GM18873 (cell line): Measurements from ENCODE around the gene PDE6G.

Source experiments
- ATAC-seq: cut with Tn5 transposase; IDR thresholded peaks from one replicate; pipeline ENCODE4 v1.9.1; 2021; ENCODE audit warnings: mild to moderate bottlenecking, moderate library complexity, moderate number of reproducible peaks; ENCODE audit not compliant: unreplicated experiment, low FRiP score

The PDE6G gene

DNA sequence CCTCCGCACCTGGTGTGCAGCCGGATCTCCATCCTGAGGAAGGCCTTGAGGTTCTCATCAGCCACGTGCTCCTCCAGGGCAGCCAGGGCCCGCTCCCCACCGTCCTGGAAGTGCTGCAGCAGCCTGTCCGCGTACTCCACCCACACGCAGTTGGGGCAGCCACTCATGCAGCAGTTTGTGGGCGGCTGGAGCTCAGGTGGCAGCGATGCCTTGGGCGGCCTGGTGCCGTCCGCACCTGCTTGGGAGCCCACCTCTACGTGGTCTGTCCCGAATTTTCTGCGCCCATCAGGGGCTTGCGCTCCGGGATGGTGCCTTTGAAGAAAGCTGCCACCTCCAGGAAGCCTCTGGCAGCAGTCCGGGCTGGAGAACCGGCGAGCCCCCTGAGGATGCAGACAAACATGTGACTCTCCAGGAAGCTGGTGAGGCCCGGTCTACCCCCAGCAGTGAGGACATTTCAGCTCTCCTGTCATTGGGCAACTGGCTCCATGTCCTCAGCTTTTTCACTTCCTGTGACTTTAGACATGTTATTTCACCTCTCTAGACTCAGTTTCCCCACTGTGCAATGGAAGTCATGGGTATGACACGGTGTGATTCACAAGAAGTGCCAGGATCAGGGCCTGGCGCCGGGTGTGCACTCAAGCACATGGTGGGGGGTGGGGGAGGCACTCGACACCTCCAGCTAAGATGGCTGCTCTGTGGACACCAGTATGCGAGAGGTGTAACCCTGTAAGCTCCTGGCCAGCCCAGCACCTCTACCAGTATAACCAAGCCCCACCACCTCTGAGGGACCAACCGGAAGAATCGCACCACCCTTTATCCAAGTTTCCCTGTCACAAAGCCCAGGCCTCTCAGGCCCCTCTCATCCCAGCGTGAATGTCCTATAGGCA is 9.1 kb upstream of the PDE6G start:
- no peak for ATAC-seq

- no peak for ATAC-seq
Observed at GRCh38 chr17:81664051-81664470, 7.7 kb upstream of the PDE6G start.

DNA sequence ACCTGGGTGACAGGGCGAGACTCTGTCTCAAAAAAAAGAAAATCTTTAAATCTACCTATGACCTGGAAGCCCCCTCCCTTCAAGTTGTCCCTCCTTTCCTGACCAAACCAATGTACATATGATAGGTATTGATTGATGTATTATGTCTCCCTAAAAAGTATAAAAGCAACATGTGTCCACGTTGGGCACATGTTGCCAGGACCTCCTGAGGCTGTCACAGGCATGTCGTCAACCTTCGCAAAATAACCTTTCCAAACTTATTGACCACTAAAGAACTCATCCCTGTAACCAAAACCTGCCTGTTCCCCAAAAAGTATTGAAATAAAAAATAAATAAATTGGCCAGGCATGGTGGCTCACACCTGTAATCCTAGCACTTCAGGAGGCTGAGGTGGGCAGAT is 5.7 kb upstream of the PDE6G start:
- ATAC-seq = no peak

- no peak for ATAC-seq
Observed at GRCh38 chr17:81660441-81660840, 4.1 kb upstream of the PDE6G start.

DNA sequence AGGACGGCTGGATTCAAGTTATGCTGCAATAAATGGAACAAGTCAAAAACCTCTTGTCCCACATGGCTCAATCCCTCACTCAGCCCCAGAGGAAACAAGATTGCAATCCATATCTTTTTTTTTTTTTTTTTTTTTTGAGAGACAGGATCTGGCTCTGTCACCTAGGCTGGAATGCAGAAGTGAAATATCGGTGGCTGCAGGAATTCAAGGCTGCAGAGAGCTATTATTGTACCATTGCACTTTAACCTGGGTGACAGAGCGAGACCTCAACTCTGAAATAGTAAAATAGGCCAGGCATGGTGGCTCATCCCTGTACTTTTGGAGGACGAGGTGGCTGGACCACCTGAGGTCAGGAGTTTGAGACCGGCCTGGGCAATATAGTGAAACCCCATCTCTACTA is 2.7 kb upstream of the PDE6G start:
- ATAC-seq = no peak

DNA sequence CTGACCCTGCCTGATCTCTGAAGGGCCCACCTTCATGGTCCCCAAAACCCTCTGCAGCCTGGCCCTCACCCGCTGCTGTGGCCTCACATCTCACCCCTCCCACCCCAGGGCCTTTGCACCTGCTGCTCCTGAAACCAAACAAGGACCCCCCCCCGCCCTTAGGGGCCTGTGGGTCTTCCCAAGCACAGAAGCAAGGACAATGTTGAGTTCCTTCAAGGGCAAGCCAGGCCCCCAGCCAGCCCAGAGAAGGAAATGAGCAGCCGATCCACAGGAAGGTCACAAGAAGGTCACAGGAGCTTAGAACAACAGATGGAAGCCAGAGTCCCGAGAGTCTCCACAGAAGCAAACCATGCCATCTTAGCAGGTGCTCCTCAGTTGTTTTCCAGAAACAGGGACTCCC is 493 bp upstream of the PDE6G start:
- ATAC-seq = no peak

GRCh38 chr17:81655378-81656117 is 794 bp downstream of the PDE6G start:
- no peak for ATAC-seq

DNA sequence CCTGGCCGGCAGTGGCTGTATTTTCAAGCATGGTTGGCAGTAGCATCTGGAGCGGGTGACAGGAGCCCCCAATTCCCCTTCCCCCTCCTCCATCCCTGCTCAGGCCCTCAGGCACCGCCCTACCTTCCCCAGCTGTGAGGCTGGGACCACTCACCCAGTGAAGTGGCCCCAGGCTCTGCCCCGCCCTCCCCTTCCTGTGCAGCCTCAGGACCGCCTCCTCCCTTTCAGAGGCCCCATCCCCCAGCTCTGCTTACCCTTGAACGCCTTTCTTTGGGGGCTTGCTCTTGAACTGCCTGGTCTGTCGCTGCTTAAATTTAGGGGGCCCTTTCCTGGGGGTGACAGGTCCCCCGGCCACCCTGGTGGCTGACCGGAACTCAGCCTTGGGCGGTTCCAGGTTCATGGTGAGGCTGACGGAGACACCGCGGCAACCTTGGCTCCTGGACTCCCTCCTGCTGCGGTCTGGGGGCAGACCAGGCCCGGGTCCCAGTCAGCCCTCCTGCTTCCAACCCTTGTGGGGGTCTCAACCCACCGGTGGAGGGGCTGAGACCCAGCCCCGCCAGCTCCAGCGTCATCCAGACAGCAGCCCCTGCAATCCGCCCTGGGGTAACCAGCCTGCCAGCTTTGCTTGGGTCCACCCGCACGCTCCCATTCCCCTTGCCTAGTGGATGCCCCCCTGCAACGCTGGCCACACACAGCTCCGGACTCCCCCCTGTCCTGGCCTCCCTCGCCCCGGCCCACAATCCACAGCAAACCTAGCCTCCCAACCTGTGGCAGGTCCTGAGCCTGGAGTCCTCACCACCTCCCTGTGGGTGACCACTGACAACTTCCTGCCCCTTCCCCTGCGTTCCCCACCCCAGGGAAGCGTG is 3.2 kb downstream of the PDE6G start:
- no peak for ATAC-seq

DNA sequence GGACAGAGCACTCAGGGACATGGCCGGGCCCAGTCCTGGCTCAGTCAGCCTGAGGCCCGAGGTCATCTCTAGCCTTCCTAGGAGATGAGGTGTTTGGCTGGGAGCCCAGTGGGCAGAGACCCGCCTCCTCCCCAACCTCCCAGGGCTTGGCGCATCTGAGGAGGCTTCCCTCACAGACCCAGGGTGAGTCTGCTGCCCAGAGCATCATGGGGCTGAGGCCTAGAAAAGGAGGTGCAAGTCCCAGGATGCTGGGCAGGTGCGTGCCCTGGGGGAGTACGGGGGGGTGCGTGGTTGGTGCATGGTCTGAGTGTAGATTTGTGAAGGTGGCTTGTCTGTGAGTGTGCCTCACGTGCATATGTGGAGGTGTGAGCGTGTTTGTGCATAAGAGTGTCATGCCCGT is 4.7 kb downstream of the PDE6G start:
- no peak for ATAC-seq

- ATAC-seq = no peak
Observed at GRCh38 chr17:81650951-81651350, 5.4 kb downstream of the PDE6G start.

GRCh38 chr17:81648707-81649085 is 7.6 kb downstream of the PDE6G start:
- no peak for ATAC-seq

- no peak for ATAC-seq
Observed at GRCh38 chr17:81648013-81648706, 8.2 kb downstream of the PDE6G start.

DNA sequence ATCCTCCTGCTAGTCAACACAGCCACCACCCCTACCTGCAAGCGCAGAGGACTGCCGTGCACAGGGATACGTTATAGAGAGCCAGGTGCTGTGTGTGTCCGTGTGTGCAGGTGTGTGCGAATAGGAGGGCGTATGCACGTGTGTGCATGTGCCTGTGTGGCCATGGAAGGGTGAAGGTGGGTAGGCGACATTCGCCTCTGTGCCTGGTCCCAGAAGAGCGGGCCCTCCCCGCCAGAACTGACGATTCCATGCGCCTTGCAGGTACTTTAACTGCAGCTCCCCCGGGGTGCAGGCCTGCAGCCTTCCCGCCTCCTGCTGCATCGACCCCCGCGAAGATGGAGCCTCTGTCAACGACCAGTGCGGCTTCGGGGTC is 8.7 kb downstream of the PDE6G start:
- no peak for ATAC-seq

GRCh38 chr17:81646869-81647600 is 9.3 kb downstream of the PDE6G start:
- ATAC-seq = no peak

GRCh38 chr17:81644976-81645952 is 11.1 kb downstream of the PDE6G start:
- ATAC-seq = no peak

DNA sequence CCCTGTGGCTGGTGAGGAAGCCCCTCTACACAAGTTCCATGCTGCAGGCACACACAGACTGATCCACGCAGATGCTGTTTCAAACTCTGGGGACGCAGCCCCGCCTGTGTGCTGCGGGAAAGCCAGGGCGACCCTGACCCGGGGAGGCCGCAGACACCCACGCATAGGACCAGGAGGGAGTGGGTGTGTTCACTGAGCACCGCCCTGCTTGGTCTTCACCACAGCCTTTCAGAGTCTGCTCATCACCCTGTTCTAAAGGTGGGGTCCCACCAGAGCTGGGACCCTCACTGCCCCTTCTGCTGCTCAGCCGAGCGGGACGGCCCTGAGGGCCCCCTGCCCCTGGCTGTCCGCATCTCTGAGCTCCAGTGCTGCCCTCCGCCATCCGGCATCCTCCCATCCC is 11.8 kb downstream of the PDE6G start:
- no peak for ATAC-seq

- no peak for ATAC-seq
Observed at GRCh38 chr17:81641825-81642489, 14.4 kb downstream of the PDE6G start.

GRCh38 chr17:81640011-81640410 is 16.3 kb downstream of the PDE6G start:
- ATAC-seq = no peak
